ENCODE data around the gene SF3B2. TPM values are rescaled to one million over a fixed set of nuclear protein-coding genes. Genes with fewer than 3 reads are reported as not detected.

SF3B2 gene
- total RNA-seq, 1 experiment from 2014 or later: 237 TPM

DNA sequence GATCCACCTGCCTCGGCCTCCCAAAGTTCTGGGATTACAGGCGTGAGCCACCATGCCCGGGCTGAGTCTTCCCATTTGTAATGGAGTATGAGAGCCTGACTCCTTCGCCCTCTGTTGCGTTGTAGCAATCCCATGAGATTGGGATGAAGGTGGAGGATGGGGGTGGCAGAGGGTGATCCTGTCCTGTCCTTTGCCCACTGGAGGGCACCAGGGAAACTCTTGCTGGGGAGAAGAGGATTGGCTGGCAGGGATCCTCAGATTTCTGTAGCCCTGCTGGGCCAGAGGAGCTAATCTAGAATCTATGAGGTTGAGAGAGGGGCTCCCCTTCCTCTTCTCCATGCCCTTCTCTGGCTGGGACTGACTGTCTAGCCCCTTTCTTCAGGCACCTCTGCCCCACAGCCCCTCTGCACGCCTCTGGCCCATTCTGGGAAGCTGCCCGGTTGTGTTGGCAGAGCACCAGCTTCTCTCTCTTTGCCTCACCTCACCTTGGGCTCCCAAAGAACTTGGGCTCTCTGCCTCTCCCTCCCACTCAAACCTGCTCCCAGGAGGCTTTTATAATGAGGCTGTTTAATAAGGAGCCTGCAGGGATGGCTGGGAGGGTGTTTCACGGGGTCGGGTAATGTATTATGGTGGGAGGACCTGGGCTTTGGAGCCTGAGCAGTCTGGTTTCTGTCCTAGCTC lies 16.4 kb upstream of the SF3B2 start:
- H3K14ac ChIP-seq (ENCODE audit: insufficient read depth, low read length): no peak overlapping the region
- H2BK5ac ChIP-seq (ENCODE audit: insufficient read length, low read length): no peak overlapping the region
- no peak for DNase-seq
- no CpG with 5 or more reads among the region's 9 CpGs for WGBS (ENCODE audit: extremely low coverage, insufficient read length, low lambda C conversion rate)
- H3K4ac ChIP-seq (ENCODE audit: low read depth, low read length): no peak overlapping the region
- no peak overlapping the region for H2AFZ ChIP-seq (ENCODE audit: low read length)
- H3K9me3 ChIP-seq (ENCODE audit: control insufficient read depth, low read depth, low read length): peaks cover 8% of the 10 kb centered on the region
- no peaks in the 10 kb centered on the region for H3K79me1 ChIP-seq (ENCODE audit: insufficient read depth, low read depth, low read length, poor library complexity, severe bottlenecking)
- no peak overlapping the region for H2BK20ac ChIP-seq (ENCODE audit: low read depth, low read length, poor library complexity, severe bottlenecking)
- H3K56ac ChIP-seq (ENCODE audit: insufficient read length, low read depth, low read length): no peak overlapping the region
- H4K5ac ChIP-seq (ENCODE audit: insufficient read length, low read depth, low read length): no peak overlapping the region
- no peak overlapping the region for H3K4me2 ChIP-seq (ENCODE audit: insufficient read depth, insufficient read length, low read length)
- no peak overlapping the region for H3K23ac ChIP-seq (ENCODE audit: insufficient read length, low read depth, low read length)
- no peaks in the 10 kb centered on the region for H3K23me2 ChIP-seq (ENCODE audit: insufficient read length, low read depth, low read length, poor library complexity, severe bottlenecking)
- H2BK15ac ChIP-seq (ENCODE audit: low read depth, low read length): no peak overlapping the region; the same call in 1 of the 2 replicates
- H3K27me3 ChIP-seq (ENCODE audit: insufficient read depth, low read length): no peaks in the 10 kb centered on the region
- no peaks in the 10 kb centered on the region for H3K4me1 Mint-ChIP-seq
- TF ChIP-seq, protein P1, sequence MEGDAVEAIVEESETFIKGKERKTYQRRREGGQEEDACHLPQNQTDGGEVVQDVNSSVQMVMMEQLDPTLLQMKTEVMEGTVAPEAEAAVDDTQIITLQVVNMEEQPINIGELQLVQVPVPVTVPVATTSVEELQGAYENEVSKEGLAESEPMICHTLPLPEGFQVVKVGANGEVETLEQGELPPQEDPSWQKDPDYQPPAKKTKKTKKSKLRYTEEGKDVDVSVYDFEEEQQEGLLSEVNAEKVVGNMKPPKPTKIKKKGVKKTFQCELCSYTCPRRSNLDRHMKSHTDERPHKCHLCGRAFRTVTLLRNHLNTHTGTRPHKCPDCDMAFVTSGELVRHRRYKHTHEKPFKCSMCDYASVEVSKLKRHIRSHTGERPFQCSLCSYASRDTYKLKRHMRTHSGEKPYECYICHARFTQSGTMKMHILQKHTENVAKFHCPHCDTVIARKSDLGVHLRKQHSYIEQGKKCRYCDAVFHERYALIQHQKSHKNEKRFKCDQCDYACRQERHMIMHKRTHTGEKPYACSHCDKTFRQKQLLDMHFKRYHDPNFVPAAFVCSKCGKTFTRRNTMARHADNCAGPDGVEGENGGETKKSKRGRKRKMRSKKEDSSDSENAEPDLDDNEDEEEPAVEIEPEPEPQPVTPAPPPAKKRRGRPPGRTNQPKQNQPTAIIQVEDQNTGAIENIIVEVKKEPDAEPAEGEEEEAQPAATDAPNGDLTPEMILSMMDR (conservative IDR thresholded peaks at IDR 0.05): no peak
- H3K9me3 Mint-ChIP-seq: peaks cover 18 to 23% of the 10 kb centered on the region in 2 experiments
- no peak overlapping the region for H2BK120ac ChIP-seq (ENCODE audit: low read depth, low read length, poor library complexity, severe bottlenecking)
- no peak overlapping the region for H3T11ph ChIP-seq (ENCODE audit: low read length)
- H2AK5ac ChIP-seq (ENCODE audit: insufficient read length, low read length): no peak overlapping the region
- H3K27ac Mint-ChIP-seq: no peak overlapping the region
- no peaks in the 10 kb centered on the region for H4K20me1 ChIP-seq (ENCODE audit: control insufficient read depth, insufficient read depth, insufficient read length)
- no peak overlapping the region for H3K4me3 Mint-ChIP-seq
- H3K27me3 Mint-ChIP-seq (ENCODE audit: low read depth): peaks cover 21% of the 10 kb centered on the region
- H3K18ac ChIP-seq (ENCODE audit: insufficient read length, low read depth, low read length): no peak overlapping the region
- no peaks in the 10 kb centered on the region for H3K4me1 ChIP-seq (ENCODE audit: insufficient read depth, low read length)
- H3K9ac ChIP-seq (ENCODE audit: extremely low read depth, insufficient read length, low read length): no peak overlapping the region
- no peak overlapping the region for H4K8ac ChIP-seq (replicated peaks; ENCODE audit: insufficient read length, low read depth, low read length)
- peaks cover 0 to 3% (median 3%) of the 10 kb centered on the region in 3 experiments; a peak in 3 of 7 replicates for H3K36me3 Mint-ChIP-seq (ENCODE audit: insufficient read depth in 1 of 3, low read depth in 3 of 3)
- no peak overlapping the region for H4K91ac ChIP-seq (ENCODE audit: insufficient read length, low read depth, low read length)
- no peaks in the 10 kb centered on the region for H3K79me2 ChIP-seq (ENCODE audit: insufficient read depth, low read length)
- H3K27ac ChIP-seq (ENCODE audit: insufficient read length, low read depth, low read length): no peak overlapping the region
- H2BK12ac ChIP-seq (ENCODE audit: insufficient read length, low read depth, low read length): no peak overlapping the region
